Measurements from ENCODE around the gene SLC9A8. TPM values are rescaled to one million over a fixed set of nuclear protein-coding genes. Genes with fewer than 3 reads are reported as not detected.
"Not testable (repeated sequence)": the region's sequence is repeated elsewhere in the genome, so short reads cannot be mapped to it uniquely, and the experiment has no call there.

The SLC9A8 gene
- total and polyA plus RNA-seq, 2 of the 8 experiments (the other 6 are each of a cell fraction or from before 2014, with no cell fraction given) = 3.2 to 6.2 TPM

- H3K27me3 ChIP-seq (replicated peaks in 1 of 4; ENCODE audit: control insufficient read depth in 3 of 4, extremely low read depth in 1 of 4, insufficient read depth in 3 of 4, low read length in 3 of 4); H2BK5ac ChIP-seq (ENCODE audit: low read depth, low read length); H3K4me2 ChIP-seq (ENCODE audit: insufficient read depth in 1 of 2, low read depth in 2 of 2, low read length in 2 of 2); H3K36me3 ChIP-seq (ENCODE audit: control insufficient read depth in 2 of 4, insufficient read depth in 4 of 4, low read length in 3 of 4); H4K20me1 ChIP-seq (replicated peaks in 1 of 2; ENCODE audit: control insufficient read depth in 1 of 2, insufficient read depth in 2 of 2, low read length in 2 of 2); H3K9ac ChIP-seq (replicated peaks in 1 of 4; ENCODE audit: extremely low read depth in 1 of 4, low read depth in 3 of 4, low read length in 3 of 4); H3K4me3 ChIP-seq (ENCODE audit: extremely low read depth in 1 of 4, insufficient read depth in 2 of 4, low read depth in 3 of 4, low read length in 4 of 4); FAIRE-seq; H3K4me1 ChIP-seq (replicated peaks in 1 of 4; ENCODE audit: control insufficient read depth in 3 of 4, insufficient read depth in 4 of 4, low read length in 3 of 4); H3K79me2 ChIP-seq (ENCODE audit: control insufficient read depth in 1 of 2, insufficient read depth in 2 of 2, low read length in 2 of 2); H3K56ac ChIP-seq (replicated peaks; ENCODE audit: insufficient read length, low read depth, low read length); H4K91ac ChIP-seq (replicated peaks; ENCODE audit: insufficient read length, low read length); H4K8ac ChIP-seq (ENCODE audit: extremely low read depth, insufficient read depth, low read length); H2BK20ac ChIP-seq (ENCODE audit: low read length); H2BK12ac ChIP-seq (ENCODE audit: low read depth, low read length); DNase-seq (ENCODE audit: low read depth in 1 of 2, low spot score in 2 of 2); H2AK5ac ChIP-seq (ENCODE audit: low read depth, low read length); H3K79me1 ChIP-seq (ENCODE audit: low read depth, low read length); H2BK15ac ChIP-seq (ENCODE audit: low read length); H4K5ac ChIP-seq (ENCODE audit: insufficient read length, low read depth, low read length); H3K9me3 ChIP-seq (ENCODE audit: insufficient read depth in 2 of 2, low read depth in 1 of 2, low read length in 1 of 2); H2AFZ ChIP-seq (ENCODE audit: low read length); H3K4ac ChIP-seq (replicated peaks; ENCODE audit: insufficient read length, low read depth, low read length); H2BK120ac ChIP-seq (replicated peaks; ENCODE audit: low read depth, low read length); H3K14ac ChIP-seq (ENCODE audit: insufficient read length); POLR2A ChIA-PET (ENCODE audit: partially characterized antibody); H3K23me2 ChIP-seq (ENCODE audit: low read depth, low read length); H3K18ac ChIP-seq (ENCODE audit: extremely low read depth, low read length); H3K23ac ChIP-seq (ENCODE audit: insufficient read length); H3K27ac ChIP-seq (ENCODE audit: low read depth, low read length): not testable (repeated sequence)
- WGBS, 2 experiments (ENCODE audit: extremely low coverage in 1 of 2, insufficient coverage in 1 of 2, insufficient read length in 1 of 2, insufficient replicate concordance in 2 of 2, low coverage in 1 of 2, low lambda C conversion rate in 2 of 2, missing lambda C conversion rate in 1 of 2) = 91% methylated on average over 7 of the region's 7 CpGs; no CpG with 5 or more reads in 1 of the 2 experiments
- CTCF ChIA-PET (ENCODE audit: partially characterized antibody) = interaction anchor here (0.7 to 12.8 kb wide), 3 partner anchors 11 to 355 kb away, joined by 3 to 199 read pairs (median 4); no protein-coding TSS in a partner anchor
Observed at GRCh38 chr20:49895474-49896093, 83.0 kb downstream of the SLC9A8 start.

Data from H1 (cell line).